Stimulated activated memory B cell treated with anti-CD40 and anti-IgM and Interleukin-4, amounts not matched to agents 10 μg/mL and 1 μg/mL and 100 μg/mL, for 72 hours (primary cell): ENCODE data around the gene SLC16A5.

Experiments
- ATAC-seq: fragments of 150-1000 bp; cut with Tn5 transposase; 2 replicates; pipeline ENCODE4 v1.10.0; 2021
- H3K27ac Mint-ChIP-seq: one replicate; pipeline ENCODE4 v1.8.0; 2022; ENCODE audit warnings: mild to moderate bottlenecking, mixed read lengths
- H3K27me3 Mint-ChIP-seq: one replicate; pipeline ENCODE4 v1.8.0; 2022; ENCODE audit warnings: mixed read lengths
- H3K36me3 Mint-ChIP-seq: one replicate; pipeline ENCODE4 v1.8.0; 2022; ENCODE audit warnings: mixed read lengths
- H3K4me1 Mint-ChIP-seq: one replicate; pipeline ENCODE4 v1.8.0; 2022; ENCODE audit warnings: mixed read lengths
- H3K4me3 Mint-ChIP-seq: one replicate; pipeline ENCODE4 v1.8.0; 2022; ENCODE audit warnings: mild to moderate bottlenecking, moderate library complexity, mixed read lengths
- H3K9me3 Mint-ChIP-seq: one replicate; pipeline ENCODE4 v1.8.0; 2022; ENCODE audit warnings: mixed read lengths

The SLC16A5 gene

DNA sequence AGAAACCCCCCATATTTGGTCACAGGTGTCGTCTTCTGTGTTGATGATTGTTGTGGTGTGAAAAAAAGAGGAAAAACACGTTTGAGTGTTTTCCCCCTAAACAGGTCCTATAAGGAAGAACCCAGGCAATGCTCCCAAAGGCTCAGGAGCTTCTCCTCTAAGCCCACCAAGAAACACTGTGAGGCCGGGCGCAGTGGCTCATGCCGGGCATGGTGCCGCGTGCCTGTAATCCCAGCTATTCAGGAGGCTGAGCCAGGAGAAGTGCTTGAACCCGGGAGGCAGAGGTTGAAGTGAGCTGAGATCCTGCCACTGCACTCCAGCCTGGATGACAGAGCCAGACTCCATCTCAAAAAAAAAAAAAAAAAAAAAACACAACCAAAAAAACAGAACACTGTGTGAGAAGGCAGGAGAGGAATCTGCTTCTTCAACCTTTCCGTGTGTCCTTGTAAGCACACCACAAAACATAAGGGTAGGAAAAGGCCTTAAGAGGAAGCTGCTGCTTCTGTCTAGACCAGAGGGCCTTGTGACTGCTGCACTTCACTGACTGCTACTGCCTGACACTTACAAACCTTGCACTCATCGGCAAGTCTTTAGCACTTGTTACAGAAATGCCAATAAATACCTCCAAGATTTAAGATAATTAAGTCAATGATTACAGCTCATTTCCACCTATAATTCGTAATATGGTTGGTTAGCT is 57.2 kb downstream of the SLC16A5 start:
- ATAC-seq, result no peak
- no peaks in the 10 kb centered on the region for H3K27me3 Mint-ChIP-seq
- peak overlapping the region; percentile 48 for H3K27ac Mint-ChIP-seq
- peaks cover 42% of the 10 kb centered on the region for H3K4me1 Mint-ChIP-seq
- no peaks in the 10 kb centered on the region for H3K9me3 Mint-ChIP-seq
- H3K36me3 Mint-ChIP-seq, result peaks cover 59% of the 10 kb centered on the region
- H3K4me3 Mint-ChIP-seq, result no peak overlapping the region

- Mint-ChIP-seq H3K36me3 (peaks cover 52% of the 10 kb centered on the region), H3K27ac (peak overlapping the region; percentile 71)
Measured at GRCh38 chr17:75146592-75146991, 58.8 kb downstream of the SLC16A5 start.

GRCh38 chr17:75147878-75148546 is 60.3 kb downstream of the SLC16A5 start:
- H3K4me1 Mint-ChIP-seq, result peaks cover 37% of the 10 kb centered on the region
- peak; percentile 39 for ATAC-seq
- H3K9me3 Mint-ChIP-seq, result no peaks in the 10 kb centered on the region
- no peaks in the 10 kb centered on the region for H3K27me3 Mint-ChIP-seq
- no peak overlapping the region for H3K4me3 Mint-ChIP-seq
- peak overlapping the region; percentile 71 for H3K27ac Mint-ChIP-seq
- H3K36me3 Mint-ChIP-seq, result peaks cover 49% of the 10 kb centered on the region

More at GRCh38 chr17:75146592-75146991, 58.8 kb downstream of the SLC16A5 start:
- H3K9me3 Mint-ChIP-seq, result no peaks in the 10 kb centered on the region
- no peak for ATAC-seq
- H3K27me3 Mint-ChIP-seq, result no peaks in the 10 kb centered on the region
- no peak overlapping the region for H3K4me3 Mint-ChIP-seq
- H3K4me1 Mint-ChIP-seq, result peaks cover 30% of the 10 kb centered on the region

DNA sequence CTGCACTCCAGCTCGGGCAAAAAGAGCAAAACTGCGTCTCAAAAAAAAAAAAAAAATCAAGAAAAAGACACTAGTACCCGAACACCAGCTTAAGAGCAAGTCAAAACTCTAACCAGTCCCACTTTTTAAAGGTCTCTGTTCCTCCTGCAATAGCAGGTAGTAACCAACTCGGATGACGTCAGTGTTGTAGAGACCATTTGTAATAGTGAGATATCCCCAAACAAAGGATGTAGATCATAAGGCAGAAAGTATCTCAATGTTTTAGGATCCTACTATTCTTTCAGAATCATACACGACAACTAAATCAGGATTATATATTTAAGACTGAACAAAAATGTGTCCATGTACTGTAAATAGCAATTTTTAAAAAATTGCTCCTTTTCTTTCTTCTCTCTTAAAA is 64.2 kb downstream of the SLC16A5 start:
- H3K27me3 Mint-ChIP-seq, result no peaks in the 10 kb centered on the region
- peaks cover 20% of the 10 kb centered on the region for H3K36me3 Mint-ChIP-seq
- H3K4me1 Mint-ChIP-seq, result peaks cover 58% of the 10 kb centered on the region
- no peak overlapping the region for H3K27ac Mint-ChIP-seq
- H3K4me3 Mint-ChIP-seq, result no peak overlapping the region
- H3K9me3 Mint-ChIP-seq, result no peaks in the 10 kb centered on the region
- ATAC-seq, result no peak

DNA sequence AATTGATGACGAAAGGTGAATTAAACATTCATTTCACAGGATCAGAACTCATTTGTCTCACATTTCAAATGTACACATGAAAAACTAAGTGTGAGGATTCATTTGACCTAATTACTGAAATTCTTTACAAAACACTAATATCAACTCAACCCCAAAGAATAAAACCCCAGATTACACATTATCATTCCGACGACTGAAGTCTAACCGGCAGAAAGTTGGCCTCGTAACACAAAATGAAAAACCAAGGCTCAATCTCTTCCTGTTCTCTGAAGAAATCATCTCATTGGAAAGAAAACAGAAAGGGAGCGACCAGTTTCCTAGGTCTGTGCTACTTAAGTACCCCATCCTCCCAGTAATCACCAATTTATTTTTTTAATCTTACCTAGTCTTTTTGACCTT is 64.8 kb downstream of the SLC16A5 start:
- Mint-ChIP-seq H3K27me3 (no peaks in the 10 kb centered on the region), H3K27ac (peak overlapping the region; percentile 88), H3K36me3 (peaks cover 14% of the 10 kb centered on the region), H3K4me1 (peaks cover 52% of the 10 kb centered on the region), H3K9me3 (no peaks in the 10 kb centered on the region), H3K4me3 (peak overlapping the region; percentile 97)
- ATAC-seq, result no peak

DNA sequence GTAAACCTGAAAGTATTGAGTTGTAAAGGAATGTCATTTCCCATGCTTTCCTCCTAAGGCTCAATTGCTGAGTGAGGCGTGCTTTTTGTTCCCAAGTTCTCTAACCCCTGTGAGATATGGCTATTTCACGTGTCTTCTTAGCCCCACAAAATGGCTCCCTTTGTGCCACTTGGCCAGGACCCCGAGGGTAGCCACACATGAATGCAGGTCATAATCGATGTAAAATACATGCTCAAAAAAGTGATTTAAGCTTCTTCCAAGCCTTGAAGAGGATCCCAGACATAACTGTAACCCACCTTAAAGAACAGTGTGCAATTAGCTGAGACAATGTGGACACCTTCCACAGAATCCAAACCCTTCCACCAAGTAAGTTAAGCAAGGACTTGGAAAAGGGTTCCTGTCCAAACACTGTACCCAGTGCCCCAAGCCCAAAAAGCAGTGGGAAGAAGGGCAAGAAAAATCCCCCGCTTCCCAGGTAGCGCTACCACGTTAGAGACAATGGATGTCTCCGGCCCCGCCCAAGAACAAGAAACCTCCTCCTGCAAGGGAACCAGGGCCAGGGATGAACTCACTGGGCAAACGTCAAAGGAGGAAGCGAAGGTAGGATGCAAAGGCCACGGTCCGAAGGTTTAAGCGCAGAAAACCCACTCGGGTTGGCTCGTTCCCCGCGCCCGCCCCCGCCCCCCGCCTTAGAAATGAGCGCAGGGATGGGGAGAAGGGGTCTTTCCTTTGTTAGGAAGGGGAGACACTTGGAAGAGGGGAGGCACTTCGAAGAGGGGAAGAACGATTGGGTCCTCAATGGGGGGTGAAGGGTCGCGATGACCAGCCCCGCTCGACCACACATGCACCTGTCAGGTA is 65.4 kb downstream of the SLC16A5 start:
- H3K9me3 Mint-ChIP-seq, result no peaks in the 10 kb centered on the region
- no peak for ATAC-seq
- peaks cover 8% of the 10 kb centered on the region for H3K36me3 Mint-ChIP-seq
- peaks cover 47% of the 10 kb centered on the region for H3K4me1 Mint-ChIP-seq
- peak overlapping the region; percentile 88 for H3K27ac Mint-ChIP-seq
- H3K4me3 Mint-ChIP-seq, result peak overlapping the region; percentile 97
- H3K27me3 Mint-ChIP-seq, result no peaks in the 10 kb centered on the region

GRCh38 chr17:75153780-75154194 is 66.0 kb downstream of the SLC16A5 start:
- Mint-ChIP-seq H3K27ac (peak overlapping the region; percentile 88), H3K9me3 (no peaks in the 10 kb centered on the region), H3K4me3 (peak overlapping the region; percentile 97), H3K36me3 (peaks cover 1% of the 10 kb centered on the region), H3K4me1 (peaks cover 41% of the 10 kb centered on the region), H3K27me3 (no peaks in the 10 kb centered on the region)
- ATAC-seq, result peak; percentile 21

DNA sequence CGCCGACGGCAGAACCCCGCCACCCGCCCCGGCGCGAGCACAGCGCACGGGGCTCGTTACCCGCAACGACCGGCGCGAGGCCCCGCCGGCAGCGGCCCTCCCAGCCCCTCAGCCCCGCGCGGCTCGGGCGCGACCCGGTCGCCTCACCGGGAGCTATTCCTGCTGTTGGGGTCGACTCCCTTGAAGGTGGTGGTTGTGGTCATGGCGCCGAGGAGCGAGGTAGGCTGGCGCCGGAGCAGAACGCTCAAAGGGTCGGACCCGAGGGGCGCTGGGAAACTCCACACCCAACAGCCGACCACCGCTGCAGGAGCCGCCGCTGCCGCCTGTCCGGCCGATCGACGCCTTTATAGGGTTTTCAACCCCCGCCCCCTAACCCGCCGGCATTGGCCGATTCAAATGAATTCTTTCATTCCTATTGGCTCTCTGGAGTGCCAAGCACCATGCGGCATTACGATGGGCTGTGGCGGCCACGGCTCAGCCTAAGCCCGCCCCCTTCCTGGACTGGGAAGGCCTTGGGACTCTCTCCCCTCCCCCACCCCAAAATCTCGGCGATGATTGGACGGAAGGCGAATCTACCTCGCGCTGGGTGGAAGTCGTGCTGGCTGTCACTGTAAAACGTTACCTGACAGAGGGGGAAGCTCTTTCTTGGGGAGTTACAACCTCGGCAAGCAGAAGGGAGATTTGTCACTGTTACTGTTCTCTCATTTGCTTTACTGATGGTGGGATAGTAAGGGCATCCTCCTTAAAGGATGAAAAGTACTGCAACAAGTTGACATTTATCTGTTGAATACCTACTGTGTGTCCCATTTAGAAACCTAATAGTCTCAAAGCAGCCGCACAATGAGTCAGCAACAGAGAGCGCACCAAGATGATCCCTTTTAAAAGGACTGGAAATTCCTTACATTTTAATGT is 66.7 kb downstream of the SLC16A5 start, which contains the start of gene JPT1:
Gene JPT1 (minus strand): TSS at position 318 of the 912 bp plus-strand sequence. CDS start 115 bp downstream, at position 203.
- Mint-ChIP-seq H3K4me1 (peaks cover 40% of the 10 kb centered on the region), H3K9me3 (no peaks in the 10 kb centered on the region), H3K27ac (peak within 1 kb of the TSS; percentile 88), H3K27me3 (no peaks in the 10 kb centered on the region), H3K36me3 (no peaks in the 10 kb centered on the region), H3K4me3 (peak within 1 kb of the TSS; percentile 97)
- peak; percentile 99 for ATAC-seq

DNA sequence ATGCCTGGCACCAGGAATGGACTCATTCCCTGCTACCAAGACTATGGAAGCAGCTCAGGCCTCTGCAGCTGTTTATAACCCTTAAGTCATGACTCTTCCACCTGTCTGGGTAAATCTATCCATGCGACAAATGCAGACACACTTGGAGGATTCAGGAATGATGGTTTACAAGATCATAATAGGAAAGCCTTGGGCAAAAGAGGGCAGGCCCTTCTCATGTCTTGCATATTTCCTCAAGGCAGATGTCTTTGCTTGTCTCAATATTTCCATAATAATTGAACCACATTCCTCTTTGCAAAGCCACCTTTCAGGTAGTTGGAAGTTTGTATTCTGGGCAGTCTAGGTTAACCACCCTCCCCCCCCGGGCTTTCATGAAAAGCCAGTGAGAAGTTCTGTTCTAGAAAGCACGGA is 67.4 kb downstream of the SLC16A5 start:
- Mint-ChIP-seq H3K4me1 (peaks cover 34% of the 10 kb centered on the region), H3K27ac (peak overlapping the region; percentile 27), H3K9me3 (no peaks in the 10 kb centered on the region), H3K36me3 (peaks cover 2% of the 10 kb centered on the region), H3K27me3 (no peaks in the 10 kb centered on the region), H3K4me3 (no peak overlapping the region)
- no peak for ATAC-seq
